Measurements from ENCODE around the gene ZDHHC19. TPM values are rescaled to one million over a fixed set of nuclear protein-coding genes. Genes with fewer than 3 reads are reported as not detected.
"Not testable (repeated sequence)": the region's sequence is repeated elsewhere in the genome, so short reads cannot be mapped to it uniquely, and the experiment has no call there.

ZDHHC19 gene
- total RNA-seq, 2 experiments from 2014 or later, result not detected

DNA sequence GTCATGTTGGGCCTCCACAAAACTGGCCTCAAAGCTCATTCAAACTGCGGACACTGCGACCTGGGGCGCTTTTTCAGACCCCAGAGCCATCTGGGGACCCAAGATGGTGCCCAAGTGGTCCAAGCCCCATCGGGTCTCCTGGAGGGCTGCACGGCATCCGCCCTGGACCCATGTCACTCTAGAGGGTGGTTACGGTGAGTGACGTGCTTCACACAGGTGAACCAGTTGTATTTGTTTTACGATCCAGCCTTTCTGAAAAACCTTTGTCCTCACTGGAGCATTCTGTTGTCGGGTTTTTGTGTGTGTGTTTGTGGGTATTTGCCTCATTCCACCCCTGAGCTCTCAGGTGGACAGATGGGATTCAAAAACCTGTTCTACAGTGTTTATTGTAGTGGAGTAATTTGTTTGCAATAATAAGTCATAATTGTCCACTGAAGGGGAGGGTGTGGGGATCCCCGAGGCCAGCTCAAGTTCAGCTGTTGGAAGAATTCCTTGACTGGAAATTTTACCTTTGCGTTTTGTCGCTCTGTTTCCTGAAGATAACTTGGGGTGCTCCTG lies 7.0 kb upstream of the ZDHHC19 start:
- no peaks in the 10 kb centered on the region for H3K36me3 Mint-ChIP-seq
- no peak for ATAC-seq (ENCODE audit: low read depth)
- no peaks in the 10 kb centered on the region for H3K9me3 Mint-ChIP-seq
- no peaks in the 10 kb centered on the region for H3K27me3 Mint-ChIP-seq
- H3K27ac Mint-ChIP-seq, result no peak overlapping the region
- H3K4me1 Mint-ChIP-seq, result peaks cover 14% of the 10 kb centered on the region
- no peak for DNase-seq
- H3K4me3 Mint-ChIP-seq, result no peak overlapping the region
- POLR2A ChIA-PET, result no interaction called here

DNA sequence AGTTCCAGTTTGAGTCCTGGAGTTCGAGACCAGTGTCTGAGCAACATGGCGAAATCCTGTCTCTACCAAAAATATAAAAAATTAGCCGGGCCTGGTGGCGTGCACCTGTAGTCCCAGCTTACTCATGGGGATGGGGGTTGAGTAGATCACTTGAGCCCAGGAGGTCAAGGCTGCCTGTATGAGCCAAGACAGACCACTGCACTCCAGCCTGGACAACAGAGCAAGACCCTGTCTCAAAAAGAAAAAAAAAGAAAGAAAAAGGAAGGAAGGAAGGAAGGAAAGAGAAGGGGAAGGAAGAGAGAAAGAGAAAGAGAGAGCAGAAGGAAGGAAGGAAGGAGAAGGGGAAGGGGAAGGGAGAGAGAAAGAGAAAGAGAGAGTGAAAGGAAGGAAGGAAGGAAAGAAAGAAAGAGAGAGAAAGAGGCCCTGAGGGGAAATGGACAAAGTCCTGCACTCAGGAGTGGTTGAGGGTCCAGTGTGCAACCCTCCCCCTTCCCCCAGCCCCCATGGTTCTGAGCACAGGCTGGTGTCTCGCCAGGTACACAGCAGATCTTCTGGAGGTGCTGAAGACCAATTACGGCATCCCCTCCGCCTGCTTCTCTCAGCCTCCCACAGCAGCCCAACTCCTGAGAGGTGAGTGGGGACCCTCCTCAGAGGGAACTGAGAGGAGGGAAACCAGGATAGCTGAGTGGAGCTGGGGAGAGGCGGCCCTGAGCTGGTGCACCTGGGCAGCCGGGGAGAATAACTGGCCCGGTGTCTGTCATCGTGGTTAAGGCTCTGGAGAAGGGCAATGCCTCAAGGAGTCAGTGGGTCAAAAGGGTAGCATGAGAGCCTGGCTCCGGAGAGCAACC lies 6.3 kb upstream of the ZDHHC19 start:
- no peaks in the 10 kb centered on the region for H3K27me3 Mint-ChIP-seq
- peak overlapping the region; percentile 34 for H3K27ac Mint-ChIP-seq
- H3K4me1 Mint-ChIP-seq, result peaks cover 14% of the 10 kb centered on the region
- no peak overlapping the region for H3K4me3 Mint-ChIP-seq
- ATAC-seq (ENCODE audit: low read depth) (no peak), DNase-seq (no peak)
- no peaks in the 10 kb centered on the region for H3K36me3 Mint-ChIP-seq
- H3K9me3 Mint-ChIP-seq, result no peaks in the 10 kb centered on the region
- POLR2A ChIA-PET, result no interaction called here

DNA sequence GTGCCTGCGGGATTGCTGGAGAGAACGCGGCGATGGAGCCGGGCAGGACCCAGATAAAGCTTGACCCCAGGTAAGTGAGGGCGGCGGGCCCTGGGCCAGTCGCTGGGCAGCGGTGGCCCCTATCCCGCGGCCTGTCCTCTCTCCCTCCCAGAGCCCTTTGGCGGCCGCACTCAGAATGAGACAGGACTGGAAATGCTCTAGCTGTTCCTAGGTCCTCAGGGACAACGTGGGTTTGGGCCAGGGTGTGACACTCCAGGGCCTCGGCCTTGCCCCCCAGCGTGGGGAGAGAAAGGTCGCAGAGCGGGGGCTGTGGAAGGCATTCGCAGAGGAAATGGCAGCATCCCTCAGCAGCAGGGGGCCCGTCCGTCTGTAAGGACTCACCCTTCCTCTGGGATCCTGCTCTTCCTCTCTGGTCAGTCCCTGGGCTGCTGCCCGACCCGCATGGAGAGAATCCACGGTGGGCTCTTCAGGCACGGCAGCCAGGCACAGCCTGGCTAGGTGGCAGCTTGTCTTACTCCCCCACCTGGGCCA lies 5.5 kb upstream of the ZDHHC19 start:
- Mint-ChIP-seq H3K36me3 (no peaks in the 10 kb centered on the region), H3K4me3 (no peak overlapping the region), H3K4me1 (peaks cover 14% of the 10 kb centered on the region), H3K27ac (no peak overlapping the region), H3K27me3 (no peaks in the 10 kb centered on the region), H3K9me3 (no peaks in the 10 kb centered on the region)
- no peak for DNase-seq
- POLR2A ChIA-PET, result no interaction called here
- no peak for ATAC-seq (ENCODE audit: low read depth)

DNA sequence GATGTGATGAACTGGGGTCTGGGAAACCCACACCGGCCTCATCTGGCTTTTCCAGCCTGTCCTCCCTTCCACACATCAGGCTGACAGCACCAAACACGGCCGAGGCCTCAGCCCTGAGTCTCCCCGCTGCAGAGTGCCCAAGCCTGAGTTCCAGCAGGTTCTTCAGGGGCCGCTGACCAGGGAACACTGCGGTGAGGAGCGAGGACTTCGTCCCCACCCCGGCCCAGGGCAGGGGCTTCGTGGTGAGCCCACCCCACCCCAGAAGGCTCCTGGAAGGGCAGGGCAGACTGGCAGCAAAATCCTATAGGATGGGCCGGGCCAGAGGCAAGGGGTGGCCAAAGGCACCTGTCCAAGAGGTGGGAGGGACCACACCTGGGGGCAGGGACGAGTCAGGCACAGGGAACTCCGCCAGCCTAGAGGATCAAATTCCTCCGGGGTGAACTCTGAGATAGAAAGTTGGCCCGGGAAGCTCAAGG lies 4.9 kb upstream of the ZDHHC19 start, which contains the start of gene SLC51A:
TSS of gene SLC51A (plus strand) at position 446 of the 476 bp plus-strand sequence. CDS start 179 bp downstream, outside the sequence.
- H3K27me3 Mint-ChIP-seq, result no peaks in the 10 kb centered on the region
- POLR2A ChIA-PET, result no interaction called here
- no peaks in the 10 kb centered on the region for H3K36me3 Mint-ChIP-seq
- H3K4me3 Mint-ChIP-seq, result peak within 1 kb of the TSS; percentile 28
- ATAC-seq (ENCODE audit: low read depth), result no peak
- H3K9me3 Mint-ChIP-seq, result no peaks in the 10 kb centered on the region
- DNase-seq, result no peak
- H3K27ac Mint-ChIP-seq, result peak within 1 kb of the TSS; percentile 34
- peaks cover 14% of the 10 kb centered on the region for H3K4me1 Mint-ChIP-seq

DNA sequence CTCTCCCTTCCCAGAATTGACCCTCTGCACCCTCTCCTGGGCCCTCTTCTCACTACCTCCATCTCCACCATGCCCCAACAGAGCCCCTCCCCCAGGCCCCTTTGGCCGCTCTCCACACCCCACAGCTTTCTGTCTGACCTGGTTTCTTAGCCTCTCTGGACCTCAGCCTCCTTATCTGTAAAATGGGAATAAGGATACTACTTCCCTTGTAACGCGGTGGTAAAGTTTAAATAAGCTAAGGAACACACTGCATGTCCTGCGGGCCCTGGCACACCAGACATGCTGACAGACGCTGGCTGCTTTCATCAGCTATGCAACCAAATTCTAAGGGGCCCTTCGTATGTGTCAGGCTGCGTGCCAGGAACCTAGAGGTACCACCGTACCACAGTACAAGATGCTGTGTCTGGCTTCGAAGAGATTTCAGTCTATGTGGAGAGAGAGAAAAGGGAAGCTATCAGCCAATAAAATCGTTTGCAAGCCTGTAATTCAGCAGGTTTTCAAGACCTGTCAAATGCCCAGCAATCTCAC lies 4.4 kb upstream of the ZDHHC19 start:
- DNase-seq, result no peak
- H3K4me3 Mint-ChIP-seq, result no peak overlapping the region
- H3K27ac Mint-ChIP-seq, result no peak overlapping the region
- H3K27me3 Mint-ChIP-seq, result no peaks in the 10 kb centered on the region
- H3K9me3 Mint-ChIP-seq, result no peaks in the 10 kb centered on the region
- POLR2A ChIA-PET, result no interaction called here
- ATAC-seq (ENCODE audit: low read depth), result no peak
- H3K36me3 Mint-ChIP-seq, result no peaks in the 10 kb centered on the region
- peaks cover 14% of the 10 kb centered on the region for H3K4me1 Mint-ChIP-seq

DNA sequence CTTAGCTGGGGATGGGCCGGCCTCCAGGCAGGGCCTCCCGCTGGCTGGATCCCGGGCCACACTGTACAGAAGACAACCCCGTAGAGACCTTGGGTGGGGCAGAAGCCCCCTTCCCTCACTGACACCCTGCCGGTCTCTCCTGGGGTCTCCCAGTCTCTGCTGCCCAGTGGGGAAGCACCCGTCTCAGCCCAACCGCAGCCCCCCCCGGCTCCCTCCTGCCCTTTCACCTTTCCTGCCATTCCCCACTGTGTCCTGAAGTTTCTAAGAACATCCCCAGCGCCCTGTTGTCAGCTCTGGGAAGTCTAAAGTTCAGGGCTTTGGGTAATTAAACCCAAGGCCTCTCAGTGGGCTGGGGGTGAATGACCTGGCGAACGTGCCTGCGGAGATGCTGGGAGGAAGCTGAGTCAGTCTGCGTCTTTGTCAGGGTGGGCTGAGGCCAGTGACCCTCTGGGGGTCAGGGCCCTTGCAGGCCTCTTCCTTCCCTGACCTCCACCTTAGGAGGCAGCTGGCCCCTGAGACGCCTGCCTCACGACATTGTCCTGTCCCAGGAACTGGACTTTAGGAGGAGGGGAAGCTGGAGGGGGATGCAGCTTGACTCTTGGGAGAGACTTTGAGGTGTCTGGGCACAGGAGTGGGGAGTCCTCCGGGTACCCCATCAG lies 3.7 kb upstream of the ZDHHC19 start:
- POLR2A ChIA-PET, result interaction anchor here (0.6 kb wide), 1 partner anchor 125 kb away, joined by 5 read pairs; no protein-coding TSS in a partner anchor
- H3K4me3 Mint-ChIP-seq, result no peak overlapping the region
- peaks cover 14% of the 10 kb centered on the region for H3K4me1 Mint-ChIP-seq
- no peaks in the 10 kb centered on the region for H3K27me3 Mint-ChIP-seq
- no peak overlapping the region for H3K27ac Mint-ChIP-seq
- DNase-seq (no peak), ATAC-seq (ENCODE audit: low read depth) (no peak)
- H3K36me3 Mint-ChIP-seq, result no peaks in the 10 kb centered on the region
- H3K9me3 Mint-ChIP-seq, result no peaks in the 10 kb centered on the region

DNA sequence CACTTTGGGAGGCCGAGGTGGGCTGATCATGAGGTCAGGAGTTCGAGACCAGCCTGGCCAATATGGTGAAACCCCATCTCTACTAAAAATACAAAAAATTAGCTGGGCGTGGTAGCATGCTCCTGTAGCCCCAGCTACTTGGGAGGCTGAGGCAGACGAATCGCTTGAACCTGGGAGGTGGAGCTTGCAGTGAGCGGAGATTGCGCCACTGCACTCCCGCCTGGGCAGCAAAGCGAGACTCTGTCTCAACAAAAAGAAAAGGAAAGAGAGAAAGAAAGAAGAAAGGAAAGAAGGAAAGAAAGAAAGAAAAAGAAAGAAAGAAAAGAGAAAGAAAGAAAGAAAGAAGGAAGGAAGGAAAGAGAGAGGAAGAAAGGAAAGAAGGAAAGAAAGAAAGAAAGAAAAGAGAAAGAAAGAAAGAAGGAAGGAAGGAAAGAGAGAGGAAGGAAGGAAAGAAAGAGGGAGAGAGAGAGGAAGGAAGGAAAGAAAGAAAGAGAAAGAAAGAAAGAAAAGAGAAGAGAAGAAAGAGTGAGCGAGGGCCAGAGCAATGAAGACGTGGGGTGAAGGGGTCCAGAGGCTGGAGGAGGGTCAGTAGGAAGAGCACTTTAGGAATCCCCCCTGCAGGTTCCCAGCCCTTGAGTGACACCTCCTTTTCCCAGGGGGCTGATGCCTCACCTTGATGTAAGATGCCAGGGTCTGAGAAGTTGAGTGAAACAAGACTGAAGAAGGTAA lies 1.1 kb downstream of the ZDHHC19 start:
- H3K4me1 Mint-ChIP-seq; H3K9me3 Mint-ChIP-seq; DNase-seq; H3K36me3 Mint-ChIP-seq; ATAC-seq (ENCODE audit: low read depth); H3K4me3 Mint-ChIP-seq; H3K27ac Mint-ChIP-seq; POLR2A ChIA-PET: not testable (repeated sequence)
- H3K27me3 Mint-ChIP-seq, result peaks cover 16% of the 10 kb centered on the region

DNA sequence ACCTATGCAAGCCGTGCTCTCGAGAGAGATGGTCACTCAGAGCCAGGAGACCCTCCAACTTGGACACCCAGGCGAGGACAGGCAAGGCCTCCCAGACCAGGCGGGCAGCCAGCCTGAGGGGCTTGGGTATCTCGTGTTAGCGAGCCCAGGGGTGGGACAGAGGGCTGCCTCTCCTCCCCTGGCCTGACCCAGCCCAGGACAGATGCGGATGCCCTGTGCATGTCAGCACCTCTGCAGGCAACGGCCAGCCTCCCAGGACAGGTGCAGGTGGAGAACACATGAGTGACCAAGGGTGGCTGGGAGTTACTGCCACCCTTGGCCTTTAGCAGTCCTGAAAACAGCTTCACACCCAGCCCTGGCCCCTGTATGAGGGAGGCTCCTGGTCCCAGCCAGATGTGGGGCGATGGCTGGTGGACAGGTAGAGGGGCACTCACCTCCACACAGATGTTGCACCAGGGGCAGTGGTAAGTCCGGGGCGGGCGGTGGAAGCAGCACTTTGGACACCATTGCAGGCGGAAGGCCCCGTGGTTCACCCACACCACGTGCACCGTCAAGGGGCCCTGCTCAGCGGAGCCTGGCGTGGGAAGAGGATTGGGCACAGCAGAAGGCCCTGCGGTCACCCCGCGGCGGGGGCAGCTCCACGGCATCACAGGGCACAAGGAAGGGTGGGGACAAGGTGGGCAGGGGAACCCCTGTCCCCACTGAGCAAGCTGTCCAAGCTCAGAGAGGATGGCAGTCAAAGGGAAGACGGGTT lies 2.1 kb downstream of the ZDHHC19 start:
- POLR2A ChIA-PET, result no interaction called here
- DNase-seq (no peak), ATAC-seq (ENCODE audit: low read depth) (no peak)
- Mint-ChIP-seq H3K27me3 (peaks cover 20% of the 10 kb centered on the region), H3K27ac (no peak overlapping the region), H3K4me1 (peaks cover 8% of the 10 kb centered on the region), H3K4me3 (peak overlapping the region; percentile 74), H3K36me3 (no peaks in the 10 kb centered on the region), H3K9me3 (no peaks in the 10 kb centered on the region)

DNA sequence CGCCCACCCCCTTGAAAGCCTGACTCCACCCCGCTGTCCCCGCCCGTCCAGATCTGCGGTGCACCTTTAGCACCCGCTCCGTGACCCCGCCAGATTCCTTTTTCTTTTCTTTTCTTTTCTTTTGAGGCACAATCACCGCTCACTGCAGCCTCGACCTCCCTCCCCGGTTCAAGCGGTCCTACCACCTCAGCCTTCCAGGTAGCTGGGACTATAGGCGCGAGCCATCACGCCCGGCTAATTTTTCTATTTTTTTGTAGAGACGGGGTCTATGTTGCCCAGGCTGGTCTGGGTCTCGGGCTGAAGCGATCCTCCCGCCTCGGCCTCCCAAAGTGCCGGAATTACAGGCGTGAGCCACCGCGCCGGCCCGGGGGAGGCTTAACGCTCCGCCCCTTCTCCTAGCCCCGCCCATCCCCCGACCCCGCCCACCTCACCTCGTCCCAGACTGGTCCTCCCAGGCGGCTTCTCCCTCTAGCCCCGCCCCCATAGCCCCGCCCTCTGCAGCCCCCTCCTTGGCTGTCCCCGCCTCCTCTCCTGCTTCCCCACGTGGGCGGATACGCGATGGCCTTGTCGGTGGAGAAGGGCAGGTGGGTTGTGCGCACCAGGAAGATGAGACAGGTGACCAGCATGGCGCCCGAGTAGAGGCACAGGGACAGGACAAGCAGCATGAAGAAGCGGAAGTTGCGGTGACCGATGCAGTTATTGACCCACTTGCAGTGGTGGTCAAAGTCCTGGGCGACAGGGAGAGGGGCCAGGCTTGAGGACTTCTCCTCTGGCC lies 3.2 kb downstream of the ZDHHC19 start:
- Mint-ChIP-seq H3K36me3 (no peaks in the 10 kb centered on the region), H3K9me3 (no peaks in the 10 kb centered on the region), H3K27me3 (peaks cover 24% of the 10 kb centered on the region), H3K4me1 (peaks cover 10% of the 10 kb centered on the region), H3K4me3 (peak overlapping the region; percentile 86), H3K27ac (peak overlapping the region; percentile 66)
- ATAC-seq (ENCODE audit: low read depth), result peak; percentile 72
- DNase-seq, result peak; percentile 60
- POLR2A ChIA-PET, result no interaction called here

DNA sequence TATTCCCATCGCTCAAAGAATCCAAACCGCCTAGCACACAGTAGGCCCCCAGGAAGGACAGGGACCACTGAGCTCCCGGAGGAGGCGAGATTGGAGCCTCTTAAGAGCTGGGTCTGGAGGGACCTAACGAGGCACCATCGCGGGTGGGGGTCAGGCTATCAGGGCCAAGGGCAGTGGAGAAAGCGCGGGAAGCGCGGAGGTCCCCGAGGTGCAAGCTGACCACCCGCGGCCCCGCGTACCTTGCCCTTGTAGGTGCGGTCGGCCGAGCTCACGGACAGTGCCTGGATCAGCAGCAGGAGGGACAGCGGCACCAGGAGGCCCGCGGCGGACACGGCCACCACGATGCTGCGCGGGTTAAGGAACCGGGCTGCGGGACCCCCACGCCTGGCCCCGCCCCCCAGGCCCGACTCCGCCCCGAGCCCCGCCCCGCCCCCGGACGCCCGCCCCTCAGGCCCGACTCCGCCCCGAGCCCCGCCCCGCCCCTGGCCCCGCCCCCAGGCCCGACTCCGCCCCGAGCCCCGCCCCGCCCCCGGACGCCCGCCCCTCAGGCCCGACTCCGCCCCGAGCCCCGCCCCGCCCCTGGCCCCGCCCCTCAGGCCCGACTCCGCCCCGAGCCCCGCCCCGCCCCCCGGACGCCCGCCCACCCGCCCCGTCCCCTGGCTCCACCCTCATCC lies 3.9 kb downstream of the ZDHHC19 start:
- peak; percentile 14 for ATAC-seq (ENCODE audit: low read depth)
- H3K36me3 Mint-ChIP-seq, result no peaks in the 10 kb centered on the region

DNA sequence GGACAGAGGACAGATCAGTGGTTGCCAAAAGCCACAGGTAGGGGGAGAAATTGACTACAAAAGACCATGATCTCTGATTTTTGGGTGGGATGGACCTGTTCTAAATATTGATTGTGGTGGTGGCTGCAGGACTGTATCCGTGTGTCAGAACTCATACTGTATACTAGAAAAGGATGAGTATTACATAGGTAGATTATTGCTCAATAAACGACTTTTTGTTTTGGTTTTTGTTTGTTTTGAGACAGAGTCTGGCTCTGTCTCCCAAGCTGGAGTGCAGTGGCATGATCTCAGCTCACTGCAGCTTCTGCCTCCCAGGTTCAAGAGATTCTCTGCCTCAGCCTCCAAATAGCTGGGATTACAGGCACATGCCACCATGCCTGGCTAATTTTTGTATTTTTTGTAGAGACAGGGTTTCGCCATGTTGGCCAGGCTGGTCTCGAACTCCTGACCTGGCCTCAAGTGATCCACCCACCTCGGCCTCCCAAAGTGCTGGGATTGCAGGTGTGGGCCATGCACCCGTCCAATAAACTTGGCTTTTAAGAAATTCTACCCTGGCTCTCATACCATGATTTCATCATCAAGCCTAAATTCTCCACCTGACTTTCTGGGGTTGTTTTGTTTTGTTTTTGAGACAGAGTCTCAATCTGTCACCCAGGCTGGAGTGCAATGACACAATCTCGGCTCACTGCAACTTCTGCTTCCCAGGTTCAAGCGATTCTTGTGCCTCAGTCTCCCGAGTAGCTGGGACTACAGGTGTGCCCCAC lies 5.6 kb downstream of the ZDHHC19 start:
- POLR2A ChIA-PET, result interaction anchor here (0.6 to 0.7 kb wide), 2 partner anchors 323 to 454 kb away, joined by 3 read pairs; no protein-coding TSS in a partner anchor
- not testable (repeated sequence) for H3K27ac Mint-ChIP-seq; H3K36me3 Mint-ChIP-seq; ATAC-seq (ENCODE audit: low read depth); DNase-seq; H3K4me3 Mint-ChIP-seq; H3K9me3 Mint-ChIP-seq
- Mint-ChIP-seq H3K4me1 (peaks cover 10% of the 10 kb centered on the region), H3K27me3 (peaks cover 28% of the 10 kb centered on the region)

More for the DNA sequence above, 3.9 kb downstream of the ZDHHC19 start:
- DNase-seq, result peak; percentile 62
- no peaks in the 10 kb centered on the region for H3K9me3 Mint-ChIP-seq
- peaks cover 28% of the 10 kb centered on the region for H3K27me3 Mint-ChIP-seq
- peaks cover 10% of the 10 kb centered on the region for H3K4me1 Mint-ChIP-seq
- POLR2A ChIA-PET, result interaction anchor here (1.1 kb wide), 1 partner anchor 27 kb away, joined by 3 read pairs; no protein-coding TSS in a partner anchor
- no peak overlapping the region for H3K27ac Mint-ChIP-seq
- peak overlapping the region; percentile 86 for H3K4me3 Mint-ChIP-seq
